ENCODE data around the gene CKMT1A.
"Not testable (repeated sequence)": the region's sequence is repeated elsewhere in the genome, so short reads cannot be mapped to it uniquely, and the experiment has no call there.

CKMT1A gene

DNA sequence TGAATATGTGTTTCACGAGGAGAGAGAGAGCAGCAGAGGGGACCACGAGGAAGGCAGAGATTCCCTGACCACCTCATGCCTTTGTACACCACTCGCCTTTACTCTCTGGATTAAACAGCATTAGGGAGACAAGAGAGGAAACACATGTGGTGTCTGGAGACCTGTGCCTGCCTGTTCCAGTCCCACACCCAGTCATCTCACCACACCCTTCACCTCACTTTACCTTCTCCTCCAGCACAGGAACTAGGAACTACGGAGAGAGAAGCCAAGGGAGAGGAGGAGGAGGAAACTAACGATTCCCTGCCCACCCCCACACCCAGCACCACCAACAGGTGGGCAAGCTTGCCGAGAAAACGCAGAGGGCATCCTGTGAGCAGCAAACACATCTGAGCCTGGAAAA lies 980 bp upstream of the CKMT1A start:
- H3K27ac ChIP-seq, H3K9ac ChIP-seq: not testable (repeated sequence)

DNA sequence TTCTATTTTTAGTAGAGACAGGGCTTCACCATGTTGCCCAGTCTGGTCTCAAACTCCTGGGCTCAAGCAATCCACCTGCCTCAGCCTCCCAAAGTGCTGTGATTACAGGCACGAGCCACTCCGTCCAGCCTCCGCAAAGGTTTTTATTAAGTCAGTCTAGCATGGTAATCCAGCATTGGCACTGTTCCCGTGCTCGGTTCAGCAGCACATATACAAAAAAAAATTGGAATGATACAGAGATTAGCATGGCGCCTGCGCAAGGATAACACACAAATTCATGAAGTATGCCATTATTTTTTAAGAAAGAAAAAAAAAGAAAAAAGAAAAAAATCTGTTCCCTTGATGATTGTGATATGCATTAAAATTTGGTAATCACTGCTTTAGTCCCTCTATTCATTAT lies 8.5 kb downstream of the CKMT1A start:
- H2AFZ ChIP-seq (ENCODE audit: low read depth), result no peak overlapping the region
- H3K27ac ChIP-seq, result no peak overlapping the region

More for the DNA sequence above, 980 bp upstream of the CKMT1A start:
- not testable (repeated sequence) for H3K4me2 ChIP-seq; H3K79me2 ChIP-seq (ENCODE audit: insufficient read depth, low read depth); H3K4me3 ChIP-seq (IDR thresholded peaks at IDR 0.05; ENCODE audit: insufficient read depth, low read depth, low read length); H3K4me1 ChIP-seq (ENCODE audit: low read depth, poor library complexity, severe bottlenecking); H3K27me3 ChIP-seq (ENCODE audit: insufficient read depth, low read depth); H2AFZ ChIP-seq (ENCODE audit: low read depth); H4K20me1 ChIP-seq (ENCODE audit: insufficient read depth); H3K36me3 ChIP-seq (ENCODE audit: insufficient read depth)

DNA sequence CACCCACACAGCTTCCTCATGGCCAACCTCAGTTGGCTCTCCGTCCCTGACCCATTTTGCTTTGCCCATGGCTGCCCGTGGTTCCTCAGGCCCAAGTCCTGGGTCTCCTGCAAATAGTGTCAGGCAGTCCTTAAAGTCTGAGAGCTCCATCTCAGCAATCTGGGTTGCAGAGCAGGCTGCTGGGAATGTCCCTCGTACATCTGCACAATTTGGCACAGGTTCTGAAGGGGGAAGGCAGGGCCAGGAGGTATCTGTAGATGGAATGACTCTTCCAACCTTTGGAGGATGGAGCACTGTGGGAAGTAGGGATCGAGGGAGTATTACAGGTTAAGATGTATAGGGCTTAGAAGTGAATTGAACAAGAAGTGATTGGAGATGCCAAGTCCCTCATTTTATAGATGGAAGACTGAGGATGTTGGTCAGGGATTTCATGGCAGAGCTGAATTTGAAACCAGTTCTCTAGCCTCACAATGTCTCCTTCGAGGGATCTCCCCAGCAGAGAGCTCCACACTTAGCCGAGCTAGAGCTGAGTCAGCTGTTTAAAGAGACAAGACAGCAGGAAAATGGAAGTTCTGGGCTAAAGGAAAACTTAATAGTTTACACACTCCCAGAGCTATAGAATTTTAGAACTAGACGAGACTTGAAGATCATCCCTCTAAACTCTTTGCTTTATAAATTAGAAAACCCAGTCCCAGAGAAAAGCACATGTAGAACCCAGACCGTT lies 9.2 kb downstream of the CKMT1A start:
- H3K9ac ChIP-seq, result no peak overlapping the region
- no peaks in the 10 kb centered on the region for H3K4me1 ChIP-seq (ENCODE audit: low read depth, poor library complexity, severe bottlenecking)
- no peak overlapping the region for H3K4me3 ChIP-seq (IDR thresholded peaks at IDR 0.05; ENCODE audit: insufficient read depth, low read depth, low read length)
- no peak overlapping the region for H2AFZ ChIP-seq (ENCODE audit: low read depth)
- no peak overlapping the region for H3K27ac ChIP-seq
- H3K4me2 ChIP-seq, result no peak overlapping the region
- H3K36me3 ChIP-seq (ENCODE audit: insufficient read depth), result no peaks in the 10 kb centered on the region
- no peaks in the 10 kb centered on the region; the same call in 1 of the 2 replicates for H3K27me3 ChIP-seq (ENCODE audit: insufficient read depth, low read depth)
- H4K20me1 ChIP-seq (ENCODE audit: insufficient read depth), result no peaks in the 10 kb centered on the region
- H3K79me2 ChIP-seq (ENCODE audit: insufficient read depth, low read depth), result no peaks in the 10 kb centered on the region
- TF ChIP-seq, protein P1, sequence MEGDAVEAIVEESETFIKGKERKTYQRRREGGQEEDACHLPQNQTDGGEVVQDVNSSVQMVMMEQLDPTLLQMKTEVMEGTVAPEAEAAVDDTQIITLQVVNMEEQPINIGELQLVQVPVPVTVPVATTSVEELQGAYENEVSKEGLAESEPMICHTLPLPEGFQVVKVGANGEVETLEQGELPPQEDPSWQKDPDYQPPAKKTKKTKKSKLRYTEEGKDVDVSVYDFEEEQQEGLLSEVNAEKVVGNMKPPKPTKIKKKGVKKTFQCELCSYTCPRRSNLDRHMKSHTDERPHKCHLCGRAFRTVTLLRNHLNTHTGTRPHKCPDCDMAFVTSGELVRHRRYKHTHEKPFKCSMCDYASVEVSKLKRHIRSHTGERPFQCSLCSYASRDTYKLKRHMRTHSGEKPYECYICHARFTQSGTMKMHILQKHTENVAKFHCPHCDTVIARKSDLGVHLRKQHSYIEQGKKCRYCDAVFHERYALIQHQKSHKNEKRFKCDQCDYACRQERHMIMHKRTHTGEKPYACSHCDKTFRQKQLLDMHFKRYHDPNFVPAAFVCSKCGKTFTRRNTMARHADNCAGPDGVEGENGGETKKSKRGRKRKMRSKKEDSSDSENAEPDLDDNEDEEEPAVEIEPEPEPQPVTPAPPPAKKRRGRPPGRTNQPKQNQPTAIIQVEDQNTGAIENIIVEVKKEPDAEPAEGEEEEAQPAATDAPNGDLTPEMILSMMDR (conservative IDR thresholded peaks at IDR 0.05; ENCODE audit: low read depth, low read length), result no peak

More for the DNA sequence above, 8.5 kb downstream of the CKMT1A start:
- TF ChIP-seq, protein P1 (conservative IDR thresholded peaks at IDR 0.05; ENCODE audit: low read depth, low read length), result no peak
- no peak overlapping the region for H3K4me3 ChIP-seq (IDR thresholded peaks at IDR 0.05; ENCODE audit: insufficient read depth, low read depth, low read length)
- H3K9ac ChIP-seq, result no peak overlapping the region
- H3K27me3 ChIP-seq (ENCODE audit: insufficient read depth, low read depth), result no peaks in the 10 kb centered on the region; the same call in 1 of the 2 replicates
- H3K79me2 ChIP-seq (ENCODE audit: insufficient read depth, low read depth), result no peaks in the 10 kb centered on the region
- no peaks in the 10 kb centered on the region for H4K20me1 ChIP-seq (ENCODE audit: insufficient read depth)
- no peak overlapping the region for H3K4me2 ChIP-seq
- no peaks in the 10 kb centered on the region for H3K4me1 ChIP-seq (ENCODE audit: low read depth, poor library complexity, severe bottlenecking)
- H3K36me3 ChIP-seq (ENCODE audit: insufficient read depth), result no peaks in the 10 kb centered on the region

DNA sequence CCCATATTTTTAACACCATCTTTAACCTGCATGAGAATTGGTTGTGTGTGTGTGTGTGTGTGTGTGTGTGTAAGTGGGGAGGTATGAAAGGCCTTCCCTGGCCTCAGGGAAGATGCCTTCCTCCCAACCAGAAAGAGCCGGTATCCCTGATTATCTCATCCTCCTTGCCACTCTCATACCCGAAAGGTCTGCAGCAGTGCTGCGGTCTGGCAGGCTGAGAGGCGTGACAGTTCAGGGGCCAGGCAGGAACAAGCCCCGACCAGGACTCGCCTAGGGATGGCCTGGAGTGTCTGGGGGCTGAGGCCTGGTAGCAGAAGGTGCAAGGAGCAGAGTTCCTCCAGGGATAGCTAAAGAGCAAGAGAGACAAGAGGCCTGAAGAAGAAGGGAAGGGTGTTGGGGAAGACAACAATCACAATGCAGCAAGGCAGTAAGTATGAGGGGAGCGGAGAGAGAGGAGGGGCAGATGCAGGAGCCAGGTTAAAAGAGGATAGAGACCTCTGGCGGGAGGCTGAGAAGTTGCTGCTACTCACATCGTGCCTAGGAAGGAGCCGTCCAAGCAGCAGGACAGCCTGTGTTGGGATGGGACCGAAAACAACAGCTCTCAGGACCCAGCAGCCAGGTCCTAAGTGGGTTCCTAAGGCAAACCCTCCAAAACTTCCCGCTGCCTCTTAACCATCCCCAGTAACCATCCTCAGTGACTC lies 16.9 kb downstream of the CKMT1A start:
- H3K27me3 ChIP-seq (ENCODE audit: insufficient read depth, low read depth); H3K9ac ChIP-seq; H3K36me3 ChIP-seq (ENCODE audit: insufficient read depth); H3K4me3 ChIP-seq (IDR thresholded peaks at IDR 0.05; ENCODE audit: insufficient read depth, low read depth, low read length); H3K4me1 ChIP-seq (ENCODE audit: low read depth, poor library complexity, severe bottlenecking); H3K4me2 ChIP-seq; H3K79me2 ChIP-seq (ENCODE audit: insufficient read depth, low read depth); H2AFZ ChIP-seq (ENCODE audit: low read depth); H3K27ac ChIP-seq; H4K20me1 ChIP-seq (ENCODE audit: insufficient read depth): not testable (repeated sequence)

DNA sequence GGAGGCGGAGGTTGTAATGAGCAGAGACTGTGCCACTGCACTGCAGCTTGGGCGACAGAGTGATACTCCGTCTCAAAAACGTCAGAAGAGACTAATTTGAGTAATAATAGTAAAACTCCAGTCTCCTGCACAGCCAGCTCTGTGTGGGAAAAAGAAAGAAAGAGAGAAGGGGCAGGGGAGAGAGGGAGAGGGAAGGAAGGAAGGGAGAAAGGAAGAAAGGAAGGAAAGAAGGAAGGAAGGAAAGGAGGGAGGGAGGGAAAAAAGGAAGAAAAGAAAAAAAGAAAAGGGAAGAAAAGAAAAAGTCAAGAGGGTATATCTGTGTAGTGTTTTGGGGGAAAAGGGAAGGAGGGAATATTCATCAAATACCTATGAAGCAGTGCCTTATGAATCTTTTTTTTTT lies 29.5 kb downstream of the CKMT1A start:
- Histone ChIP-seq H2AFZ (ENCODE audit: low read depth) (no peak overlapping the region), H3K4me2 (no peak overlapping the region), H3K27me3 (ENCODE audit: insufficient read depth, low read depth) (no peaks in the 10 kb centered on the region), H3K4me3 (IDR thresholded peaks at IDR 0.05; ENCODE audit: insufficient read depth, low read depth, low read length) (no peak overlapping the region), H3K9ac (no peak overlapping the region), H3K27ac (no peak overlapping the region), H3K36me3 (ENCODE audit: insufficient read depth) (no peaks in the 10 kb centered on the region), H3K79me2 (ENCODE audit: insufficient read depth, low read depth) (no peaks in the 10 kb centered on the region), H3K4me1 (ENCODE audit: low read depth, poor library complexity, severe bottlenecking) (no peaks in the 10 kb centered on the region), H4K20me1 (ENCODE audit: insufficient read depth) (no peaks in the 10 kb centered on the region)
- TF ChIP-seq, protein P1 (conservative IDR thresholded peaks at IDR 0.05; ENCODE audit: low read depth, low read length), result no peak

DNA sequence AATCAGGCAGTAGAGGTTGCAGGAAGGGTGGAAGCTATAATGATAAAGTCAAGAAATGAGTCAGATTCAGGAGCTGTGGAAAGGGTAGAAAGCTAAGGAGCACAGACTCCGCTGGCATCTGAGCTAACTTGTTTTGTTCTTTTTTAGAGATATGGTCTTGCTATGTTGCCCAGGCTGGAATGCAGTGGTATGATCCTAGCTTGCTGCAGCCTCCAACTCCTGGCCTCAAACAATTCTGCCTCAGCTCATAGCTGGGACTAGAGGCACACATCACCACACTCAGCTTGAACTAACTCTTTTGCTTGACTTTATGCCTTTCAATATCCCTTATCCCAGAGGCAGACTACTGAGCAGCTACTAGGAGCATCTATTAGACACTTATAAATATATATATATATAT lies 32.6 kb downstream of the CKMT1A start:
- H3K36me3 ChIP-seq (ENCODE audit: insufficient read depth), result not testable (repeated sequence)

DNA sequence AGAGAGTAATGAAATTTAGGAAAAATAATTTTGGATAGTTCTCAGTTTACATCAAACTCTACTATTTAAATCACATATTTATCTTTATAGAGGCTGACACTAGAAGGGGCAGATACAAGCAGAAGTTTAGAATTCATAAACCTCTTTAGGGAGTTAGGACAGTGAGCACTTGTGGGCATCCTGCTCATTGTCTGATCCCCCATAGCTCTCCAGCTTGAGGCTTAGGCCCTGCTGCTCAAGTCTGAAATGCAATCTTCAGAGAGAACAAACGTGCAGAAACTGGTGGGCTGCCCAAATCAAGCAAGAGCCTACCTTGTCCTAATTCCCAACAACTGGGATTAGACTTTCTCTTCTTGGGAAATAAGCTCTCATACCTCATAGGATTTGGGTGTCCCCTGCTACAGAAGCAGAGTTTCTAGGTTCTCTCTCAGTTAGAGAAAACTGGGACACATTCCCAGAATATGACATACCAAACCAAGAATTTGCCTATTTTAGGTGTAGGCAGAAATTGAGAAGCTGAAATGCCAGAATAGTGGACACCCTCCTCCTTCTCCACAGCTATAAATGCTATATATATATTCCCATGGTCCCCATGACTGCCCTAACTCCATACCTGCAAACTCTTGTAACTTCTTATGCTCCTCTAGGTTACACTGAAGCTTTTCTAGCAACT lies 34.5 kb downstream of the CKMT1A start:
- not testable (repeated sequence) for H3K36me3 ChIP-seq (ENCODE audit: insufficient read depth); H3K27ac ChIP-seq; H3K79me2 ChIP-seq (ENCODE audit: insufficient read depth, low read depth); H3K9ac ChIP-seq; H3K4me2 ChIP-seq; H3K27me3 ChIP-seq (ENCODE audit: insufficient read depth, low read depth); H3K4me1 ChIP-seq (ENCODE audit: low read depth, poor library complexity, severe bottlenecking); H2AFZ ChIP-seq (ENCODE audit: low read depth); H4K20me1 ChIP-seq (ENCODE audit: insufficient read depth); H3K4me3 ChIP-seq (IDR thresholded peaks at IDR 0.05; ENCODE audit: insufficient read depth, low read depth, low read length)

More for the DNA sequence above, 32.6 kb downstream of the CKMT1A start:
- not testable (repeated sequence) for H3K4me2 ChIP-seq; H3K27me3 ChIP-seq (ENCODE audit: insufficient read depth, low read depth); H3K4me3 ChIP-seq (IDR thresholded peaks at IDR 0.05; ENCODE audit: insufficient read depth, low read depth, low read length); H3K79me2 ChIP-seq (ENCODE audit: insufficient read depth, low read depth); H3K4me1 ChIP-seq (ENCODE audit: low read depth, poor library complexity, severe bottlenecking); H3K9ac ChIP-seq; H2AFZ ChIP-seq (ENCODE audit: low read depth); H3K27ac ChIP-seq; H4K20me1 ChIP-seq (ENCODE audit: insufficient read depth)
